Breast epithelium (tissue), 3 donors: Measurements from ENCODE around the gene ZC3H4.

Experiments
- POLR2AphosphoS5 ChIP-seq, 3 donors: sonication (generic); formaldehyde crosslinking; IDR thresholded peaks; one replicate each; pipeline ENCODE4 v1.6.1; 2017; ENCODE audit warnings: antibody characterized with exemption in 3 of 3
- TF ChIP-seq, protein P1 (sequence below), 3 donors: fragments of 450-650 bp; IDR thresholded peaks; one replicate each; pipeline ENCODE4 v1.5.1; 2016 to 2017; ENCODE audit warnings: antibody characterized with exemption in 3 of 3, mild to moderate bottlenecking in 3 of 3, moderate library complexity in 3 of 3

DNA sequence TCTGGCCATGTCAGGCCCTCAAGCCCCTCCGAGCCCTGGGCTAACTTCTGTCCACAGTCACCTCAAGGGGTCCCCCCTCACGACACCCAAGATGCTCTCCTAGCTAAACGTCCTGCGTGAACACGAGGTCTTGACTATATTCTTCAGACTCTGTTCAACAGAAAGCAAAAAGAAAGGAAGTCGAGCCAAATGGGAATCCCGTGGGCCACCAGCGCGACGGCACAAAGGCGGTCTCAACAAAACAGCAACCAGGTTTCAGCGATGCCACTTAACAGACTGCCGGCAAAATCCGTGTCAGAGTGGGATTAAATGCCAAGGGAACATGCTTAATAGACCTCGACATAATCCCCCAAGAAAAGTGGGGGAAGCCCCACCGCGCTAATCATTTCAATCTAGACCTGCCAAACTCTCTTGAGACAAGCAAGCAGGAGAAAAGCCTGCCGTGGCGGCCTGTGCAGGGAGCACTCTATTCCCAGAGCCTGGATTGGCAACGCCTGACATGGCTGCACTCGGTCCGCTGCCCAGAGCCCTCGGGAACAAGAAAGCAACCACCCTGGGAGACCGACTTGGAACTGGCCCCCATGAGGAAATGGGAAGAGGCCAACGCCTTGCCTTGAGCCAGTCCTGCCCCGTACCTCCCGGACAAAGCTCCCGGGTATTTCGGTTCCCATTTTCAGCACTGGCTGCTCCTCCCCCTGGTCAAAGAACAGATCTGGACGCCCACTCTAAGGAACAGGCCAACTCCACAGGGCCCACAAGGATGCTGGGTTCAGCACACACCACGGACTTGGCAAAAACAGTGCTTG is 16.0 kb downstream of the ZC3H4 start:
- TF ChIP-seq, protein P1, sequence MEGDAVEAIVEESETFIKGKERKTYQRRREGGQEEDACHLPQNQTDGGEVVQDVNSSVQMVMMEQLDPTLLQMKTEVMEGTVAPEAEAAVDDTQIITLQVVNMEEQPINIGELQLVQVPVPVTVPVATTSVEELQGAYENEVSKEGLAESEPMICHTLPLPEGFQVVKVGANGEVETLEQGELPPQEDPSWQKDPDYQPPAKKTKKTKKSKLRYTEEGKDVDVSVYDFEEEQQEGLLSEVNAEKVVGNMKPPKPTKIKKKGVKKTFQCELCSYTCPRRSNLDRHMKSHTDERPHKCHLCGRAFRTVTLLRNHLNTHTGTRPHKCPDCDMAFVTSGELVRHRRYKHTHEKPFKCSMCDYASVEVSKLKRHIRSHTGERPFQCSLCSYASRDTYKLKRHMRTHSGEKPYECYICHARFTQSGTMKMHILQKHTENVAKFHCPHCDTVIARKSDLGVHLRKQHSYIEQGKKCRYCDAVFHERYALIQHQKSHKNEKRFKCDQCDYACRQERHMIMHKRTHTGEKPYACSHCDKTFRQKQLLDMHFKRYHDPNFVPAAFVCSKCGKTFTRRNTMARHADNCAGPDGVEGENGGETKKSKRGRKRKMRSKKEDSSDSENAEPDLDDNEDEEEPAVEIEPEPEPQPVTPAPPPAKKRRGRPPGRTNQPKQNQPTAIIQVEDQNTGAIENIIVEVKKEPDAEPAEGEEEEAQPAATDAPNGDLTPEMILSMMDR (IDR thresholded peaks at IDR 0.05): no peak
- no peak for TF ChIP-seq POLR2AphosphoS5 (IDR thresholded peaks at IDR 0.05)
